Measurements from ENCODE around the gene PAM16.

DNA sequence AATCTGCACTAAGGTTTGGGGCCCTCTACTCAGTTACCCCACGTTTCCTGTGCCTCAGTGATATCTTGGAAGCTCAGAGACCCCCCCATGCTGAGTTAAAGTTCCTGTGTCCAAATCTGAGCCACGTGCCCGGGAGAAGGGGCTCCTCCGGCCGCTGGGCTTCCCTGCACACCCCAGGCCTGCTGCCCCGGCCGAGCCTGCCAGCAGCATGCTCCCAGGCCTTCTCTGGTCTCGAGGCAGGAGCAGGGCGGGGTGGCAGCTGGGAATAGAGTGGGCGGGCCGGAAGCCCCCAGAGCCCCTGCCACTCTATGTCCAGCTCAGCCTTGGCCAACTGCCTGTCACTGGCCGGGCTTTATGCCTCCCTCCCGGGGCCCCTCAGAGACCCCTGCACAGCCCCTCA lies 14.9 kb upstream of the PAM16 start:
- TF ChIP-seq, protein P1, sequence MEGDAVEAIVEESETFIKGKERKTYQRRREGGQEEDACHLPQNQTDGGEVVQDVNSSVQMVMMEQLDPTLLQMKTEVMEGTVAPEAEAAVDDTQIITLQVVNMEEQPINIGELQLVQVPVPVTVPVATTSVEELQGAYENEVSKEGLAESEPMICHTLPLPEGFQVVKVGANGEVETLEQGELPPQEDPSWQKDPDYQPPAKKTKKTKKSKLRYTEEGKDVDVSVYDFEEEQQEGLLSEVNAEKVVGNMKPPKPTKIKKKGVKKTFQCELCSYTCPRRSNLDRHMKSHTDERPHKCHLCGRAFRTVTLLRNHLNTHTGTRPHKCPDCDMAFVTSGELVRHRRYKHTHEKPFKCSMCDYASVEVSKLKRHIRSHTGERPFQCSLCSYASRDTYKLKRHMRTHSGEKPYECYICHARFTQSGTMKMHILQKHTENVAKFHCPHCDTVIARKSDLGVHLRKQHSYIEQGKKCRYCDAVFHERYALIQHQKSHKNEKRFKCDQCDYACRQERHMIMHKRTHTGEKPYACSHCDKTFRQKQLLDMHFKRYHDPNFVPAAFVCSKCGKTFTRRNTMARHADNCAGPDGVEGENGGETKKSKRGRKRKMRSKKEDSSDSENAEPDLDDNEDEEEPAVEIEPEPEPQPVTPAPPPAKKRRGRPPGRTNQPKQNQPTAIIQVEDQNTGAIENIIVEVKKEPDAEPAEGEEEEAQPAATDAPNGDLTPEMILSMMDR (IDR thresholded peaks at IDR 0.05; ENCODE audit: poor library complexity, severe bottlenecking): no peak
- no peak for TF ChIP-seq MXI1 (conservative IDR thresholded peaks at IDR 0.05; ENCODE audit: poor library complexity, severe bottlenecking)
- no peak for TF ChIP-seq TAF1 (IDR thresholded peaks at IDR 0.05; ENCODE audit: low read depth)
- no peak for TF ChIP-seq EP300 (conservative IDR thresholded peaks at IDR 0.05; ENCODE audit: poor library complexity, severe bottlenecking)
- TF ChIP-seq RAD21 (conservative IDR thresholded peaks at IDR 0.05): no peak
- TF ChIP-seq EZH2 (IDR thresholded peaks at IDR 0.05; ENCODE audit: borderline replicate concordance, insufficient read depth, low read length, poor library complexity, severe bottlenecking): no peak
